Heart left ventricle (tissue), 16 donors: Measurements from ENCODE around the gene HSF4. TPM values are rescaled to one million over a fixed set of nuclear protein-coding genes. Genes with fewer than 3 reads are reported as not detected.

ENCODE experiments used
- ATAC-seq, 4 donors: fragments of 200-7000 bp; cut with Tn5 transposase; one replicate each; pipeline ENCODE4 v1.9.1; 2020 to 2022; ENCODE audit warnings: moderate library complexity in 4 of 4, mild to moderate bottlenecking in 3 of 4, moderate number of reproducible peaks in 1 of 4
- DNase-seq, 5 donors: peaks; one replicate each; pipeline ENCODE4 v3.0.0-alpha.2; 2020
- H3K27ac ChIP-seq, 12 donors: fragments of 200-600 bp; sonication (generic) in 4 of 12; one replicate each; pipeline versions ENCODE4 v1.5.0 to v1.8.0; 2016 to 2022; ENCODE audit warnings: mild to moderate bottlenecking in 2 of 12
- H3K27me3 ChIP-seq, 9 donors: fragments of 200-600 bp; sonication (generic) in 2 of 9; one replicate each; pipeline versions ENCODE4 v1.5.1 to v1.8.0; 2016 to 2022; ENCODE audit warnings: mild to moderate bottlenecking in 3 of 9
- H3K36me3 ChIP-seq, 9 donors: fragments of 200-600 bp; sonication (generic) in 2 of 9; one replicate each; pipeline versions ENCODE4 v1.5.0 to v1.8.0; 2018 to 2022; ENCODE audit warnings: mild to moderate bottlenecking in 2 of 9
- H3K4me1 ChIP-seq, 12 donors: fragments of 200-600 bp; sonication (generic) in 4 of 12; one replicate each; pipeline versions ENCODE4 v1.5.0 to v1.8.0; 2016 to 2022; ENCODE audit warnings: mild to moderate bottlenecking in 3 of 12
- H3K4me3 ChIP-seq, 12 donors: fragments of 200-600 bp; sonication (generic) in 4 of 12; one replicate each; pipeline versions ENCODE4 v1.5.0 to v1.8.0; 2017 to 2022; ENCODE audit warnings: mild to moderate bottlenecking in 9 of 12, moderate library complexity in 4 of 12
- H3K9me3 ChIP-seq, 12 donors: fragments of 200-600 bp; sonication (generic) in 4 of 12; one replicate each; pipeline versions ENCODE4 v1.5.0 to v1.8.0; 2016 to 2022; ENCODE audit warnings: mild to moderate bottlenecking in 1 of 12
- CTCF ChIP-seq, 12 donors: fragments of 200-600 bp; sonication (generic) in 4 of 12; IDR thresholded peaks; one replicate each; pipeline versions ENCODE4 v1.5.0 to v1.8.0; 2018 to 2022; ENCODE audit warnings: antibody characterized with exemption in 12 of 12, mild to moderate bottlenecking in 5 of 12
- POLR2A ChIP-seq, 2 donors: fragments of 450-650 bp; IDR thresholded peaks; one replicate each; pipeline ENCODE4 v1.6.1; 2017; ENCODE audit warnings: antibody characterized with exemption in 2 of 2, mild to moderate bottlenecking in 2 of 2, moderate library complexity in 2 of 2
- WGBS, 4 donors: extraction: QIAGEN DNeasy Blood & Tissue Kit in 2 of 4; methylation state at CpG; one replicate each; pipeline versions ENCODE4 v1.1.5 to v1.1.7; 2013 to 2018; 5-methylcytosine and 5-hydroxymethylcytosine counted together
- intact Hi-C, 10 donors: fragments of 100-400 bp; cut with DNase I; formaldehyde crosslinking; loops; one replicate each; pipeline versions ENCODE4 v1.11.1 to v1.14.2; 2022
- polyA plus RNA-seq, 2 donors: library from polyadenylated mRNA; stranded (reverse); fragments of 200-250 nt; gene quantifications; one replicate each; pipeline ENCODE4 v1.2.3, GENCODE V29; 2013
- total RNA-seq, 9 donors: library from RNA; depleted of rRNA in 2 of 9; stranded (reverse); fragments of >200 nt in 2 of 9; fragmentation: NEBNext Ultra II Directional in 3 of 9; extraction: Animal tissue kit (Norgen Biotek cat#: 25700) in 3 of 9; gene quantifications; one replicate each; pipeline versions ENCODE4 v1.1.0 to v1.2.4, GENCODE V29; 2016 to 2023
- donor health status: ischemic (EF 13 %, LVEDD 7.1; RV severe dilation, severe dysfunction).
- donor health status: healthy with polysubstance abuse.
- donor health status: DM: no; HTN: yes; CAD: no.
- donor health status: DM: no; HTN: no; CAD: no.
- donor health status: ischemic (EF 25% LVEDD 6.9; RV normal size, moderate dysfunction).
- donor health status: ischemic (EF 25% LVEDD 5.7; RV mildly dilated, moderate dysfunction).
- donor health status: healthy.
- donor health status: DM: yes; HTN: yes; CAD: no.
- donor health status: ischemic (EF 35%, LVEDD 5.7; RV mildly dilated, moderate dysfunction).
- donor health status: nonischemic (EF 11% LVEDD 7.7; RV severe dilation, severe dysfunction).
- donor health status: DM: yes; HTN: yes; CAD: no.
- donor health status: PGD.
- donor health status: ischemic (EF 29% LVEDD 5.4; RV normal size, mild dysfunction).
- donor health status: nonischemic (EF 23%, LVEDD 6.1; RV moderate dilation, normal function).

The HSF4 gene
- total and polyA plus RNA-seq, 11 donors: 5.9 to 62.5 (median 35.4) TPM

- no peak for TF ChIP-seq CTCF (IDR thresholded peaks at IDR 0.05)
- no peak for TF ChIP-seq POLR2A (IDR thresholded peaks at IDR 0.05)
- no peak overlapping the region for H3K4me3 ChIP-seq
- no peaks in the 10 kb centered on the region for H3K27me3 ChIP-seq
- no peaks in the 10 kb centered on the region for H3K9me3 ChIP-seq
- peaks cover 0 to 15% (median 7%) of the 10 kb centered on the region in 9 donors for H3K36me3 ChIP-seq
- peaks cover 0 to 7% (median 4%) of the 10 kb centered on the region in 12 donors for H3K4me1 ChIP-seq
- no peak for DNase-seq
- intact Hi-C loops: no loop called here
- WGBS, 4 donors: 93 to 96% (median 95%) methylated on average over 6 to 11 of the region's 11 CpGs
- no peak overlapping the region for H3K27ac ChIP-seq
- ATAC-seq: no peak
These were observed 43.8 kb downstream of the HSF4 start for GRCh38 chr16:67208154-67208896.

GRCh38 chr16:67209565-67209964, 45.0 kb downstream of the HSF4 start:
- intact Hi-C loops: no loop called here
- no peak for TF ChIP-seq CTCF (IDR thresholded peaks at IDR 0.05)
- no peak for TF ChIP-seq POLR2A (IDR thresholded peaks at IDR 0.05)
- DNase-seq: no peak
- no peak overlapping the region for H3K4me3 ChIP-seq
- H3K36me3 ChIP-seq: peaks cover 0 to 4% (median 0%) of the 10 kb centered on the region in 9 donors
- no peaks in the 10 kb centered on the region for H3K27me3 ChIP-seq
- 85 to 93% (median 88%) methylated on average over 8 of the region's 8 CpGs for WGBS, 4 donors
- no peak overlapping the region for H3K27ac ChIP-seq
- ATAC-seq: no peak
- no peaks in the 10 kb centered on the region for H3K9me3 ChIP-seq
- peaks cover 0 to 15% (median 6%) of the 10 kb centered on the region in 12 donors for H3K4me1 ChIP-seq

- Histone ChIP-seq H3K9me3 (no peaks in the 10 kb centered on the region), H3K36me3 (peaks cover 0 to 4% (median 0%) of the 10 kb centered on the region in 9 donors), H3K4me1 (peaks cover 0 to 16% (median 6%) of the 10 kb centered on the region in 12 donors), H3K27me3 (no peaks in the 10 kb centered on the region), H3K27ac (no peak overlapping the region), H3K4me3 (no peak overlapping the region)
- intact Hi-C loops: no loop called here
- WGBS, 4 donors: 86 to 91% (median 90%) methylated on average over 15 to 25 of the region's 25 CpGs
- TF ChIP-seq POLR2A (IDR thresholded peaks at IDR 0.05) (no peak), CTCF (IDR thresholded peaks at IDR 0.05) (no peak)
- ATAC-seq (no peak), DNase-seq (no peak)
These were observed 45.8 kb downstream of the HSF4 start for GRCh38 chr16:67210069-67210937.

- no peak for DNase-seq
- TF ChIP-seq POLR2A (IDR thresholded peaks at IDR 0.05): no peak
- TF ChIP-seq CTCF (IDR thresholded peaks at IDR 0.05): no peak
- H3K9me3 ChIP-seq: no peaks in the 10 kb centered on the region
- intact Hi-C loops: no loop called here
- no peaks in the 10 kb centered on the region for H3K27me3 ChIP-seq
- peaks cover 3 to 29% (median 14%) of the 10 kb centered on the region in 12 donors for H3K4me1 ChIP-seq
- H3K4me3 ChIP-seq: no peak overlapping the region
- ATAC-seq: no peak
- WGBS, 4 donors: 64 to 85% (median 68%) methylated on average over 7 of the region's 7 CpGs
- no peak overlapping the region for H3K27ac ChIP-seq
- peaks cover 0 to 4% (median 0%) of the 10 kb centered on the region in 9 donors for H3K36me3 ChIP-seq
These were observed 47.1 kb downstream of the HSF4 start for GRCh38 chr16:67211674-67212073.
